Measurements from ENCODE around the gene C19orf38.
"Not testable (repeated sequence)": the region's sequence is repeated elsewhere in the genome, so short reads cannot be mapped to it uniquely, and the experiment has no call there.

C19orf38 gene

DNA sequence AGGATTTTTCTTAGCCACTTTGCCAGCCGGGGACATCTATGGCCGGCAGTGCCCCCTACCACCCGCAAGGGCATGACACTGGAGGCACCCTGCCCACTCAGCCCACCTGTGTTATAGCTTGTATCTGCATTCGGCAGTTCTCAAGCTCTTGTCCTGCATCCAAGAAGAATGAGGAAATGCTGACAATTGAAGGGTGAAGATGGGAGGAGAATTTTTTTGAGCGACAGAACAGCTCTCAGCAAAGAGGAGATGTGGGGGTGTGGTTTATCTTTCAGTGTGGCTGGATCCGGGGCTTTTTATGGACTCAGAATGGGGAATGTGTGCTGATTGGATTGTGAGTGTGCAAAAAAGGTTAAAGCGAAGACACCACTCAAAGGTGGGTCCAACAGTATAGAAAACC, 5.4 kb upstream of the C19orf38 start:
- peaks cover 43% of the 10 kb centered on the region for H3K9me3 ChIP-seq
- H3K9ac ChIP-seq, result no peak overlapping the region
- H3K27ac ChIP-seq, result no peak overlapping the region
- no peak for TF ChIP-seq Cebpa-rat (IDR thresholded peaks at IDR 0.05)
- H3K27me3 ChIP-seq, result no peaks in the 10 kb centered on the region
- no peaks in the 10 kb centered on the region for H3K4me1 ChIP-seq
- H3K36me3 ChIP-seq, result no peaks in the 10 kb centered on the region
- H3K4me2 ChIP-seq, result no peak overlapping the region
- no peak overlapping the region for H3K4me3 ChIP-seq
- H4K20me1 ChIP-seq, result no peaks in the 10 kb centered on the region

DNA sequence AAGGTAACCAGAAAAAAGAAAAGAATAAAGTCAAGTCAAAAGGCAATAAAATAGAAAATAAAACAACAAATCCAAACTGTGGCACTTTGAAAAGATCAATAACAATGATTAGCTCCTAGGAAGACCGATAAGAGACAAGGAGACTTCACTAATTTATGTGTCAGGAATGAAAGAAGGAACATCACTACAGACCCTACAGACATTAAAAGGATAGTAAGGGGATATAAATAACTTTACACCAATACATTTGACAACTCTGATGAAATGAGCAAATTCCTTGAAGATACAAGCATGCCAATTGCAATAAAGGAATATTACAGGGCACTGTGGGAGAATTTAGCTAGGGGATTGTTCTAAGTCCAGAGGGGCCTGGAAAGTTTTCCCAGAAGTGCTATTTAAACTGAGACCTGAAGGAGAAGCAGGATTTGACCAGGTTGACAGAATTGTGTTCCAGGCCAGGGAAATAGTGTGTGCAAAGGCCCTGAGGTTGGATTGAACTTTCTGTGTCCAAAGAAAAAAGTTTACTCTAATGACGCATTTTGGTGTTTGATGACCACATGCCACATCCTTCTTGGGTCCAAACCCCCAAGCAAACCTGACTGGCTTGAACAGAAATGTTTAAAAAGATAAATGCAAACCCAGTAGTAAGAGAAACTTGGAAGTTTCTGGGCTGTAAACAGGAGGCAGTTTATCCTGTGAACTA, 1.6 kb upstream of the C19orf38 start:
- H3K27me3 ChIP-seq, result no peaks in the 10 kb centered on the region
- no peak overlapping the region for H3K9ac ChIP-seq
- no peak overlapping the region for H3K27ac ChIP-seq
- no peaks in the 10 kb centered on the region for H4K20me1 ChIP-seq
- no peaks in the 10 kb centered on the region for H3K36me3 ChIP-seq
- H3K4me1 ChIP-seq, result peaks cover 8% of the 10 kb centered on the region
- no peak overlapping the region for H3K4me3 ChIP-seq
- H3K4me2 ChIP-seq, result no peak overlapping the region
- H3K9me3 ChIP-seq, result peaks cover 19% of the 10 kb centered on the region
- no peak for TF ChIP-seq Cebpa-rat (IDR thresholded peaks at IDR 0.05)

DNA sequence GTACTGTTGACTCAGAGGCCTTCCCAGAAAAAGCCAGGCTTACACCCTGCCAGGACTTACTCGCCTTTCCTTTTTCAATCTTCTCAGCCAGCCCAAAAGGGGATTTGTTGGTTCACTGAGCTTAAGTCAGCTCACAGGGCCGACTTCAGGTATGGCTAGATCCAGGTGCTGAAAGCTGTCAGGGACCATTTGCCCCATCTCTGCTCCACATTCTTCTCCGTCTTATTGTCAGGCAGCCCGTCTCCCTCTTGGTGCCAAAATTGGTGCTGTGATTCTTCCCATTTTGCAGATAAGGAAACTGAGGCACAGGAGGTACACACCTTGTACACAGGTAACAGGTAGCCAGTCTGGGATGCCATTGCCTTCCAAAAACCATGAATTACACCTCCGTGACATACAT, 2.4 kb downstream of the C19orf38 start:
- no peak overlapping the region for H3K27ac ChIP-seq

DNA sequence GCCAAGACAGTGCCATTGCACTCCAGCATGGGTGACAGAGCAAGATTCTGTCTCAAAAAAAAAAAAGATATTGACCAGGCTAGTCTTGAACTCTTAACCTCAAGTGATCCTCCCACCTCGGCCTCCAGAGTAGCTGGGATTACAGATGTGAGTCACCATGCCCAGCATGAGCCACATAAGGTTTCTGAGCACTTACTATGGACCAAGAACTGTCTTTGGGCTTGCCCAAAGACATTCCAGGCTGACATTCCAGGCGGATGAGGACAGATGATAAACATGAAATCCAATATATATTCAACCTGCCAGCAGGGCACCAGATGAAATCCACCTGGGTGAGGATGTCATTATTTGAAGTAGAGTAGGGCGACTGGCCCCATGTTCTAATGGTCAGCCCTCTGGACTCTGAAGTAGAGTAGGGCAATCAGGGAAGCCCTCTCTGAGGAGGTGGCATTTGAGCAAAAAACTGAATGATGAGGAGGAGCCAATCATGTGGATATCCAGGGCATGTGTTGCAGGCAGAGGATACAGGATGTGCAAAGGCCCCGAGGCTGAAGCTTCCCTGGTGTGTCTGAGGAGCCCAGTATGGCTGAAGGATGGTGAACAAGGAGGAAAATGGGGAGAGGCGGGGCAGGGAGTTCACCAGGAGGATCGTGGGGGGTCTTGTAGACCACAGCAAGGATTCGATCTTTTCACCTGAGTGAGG, 4.0 kb downstream of the C19orf38 start:
- Histone ChIP-seq H3K4me1 (peaks cover 8% of the 10 kb centered on the region), H3K9me3 (no peaks in the 10 kb centered on the region), H3K36me3 (no peaks in the 10 kb centered on the region), H3K9ac (no peak overlapping the region), H3K4me2 (no peak overlapping the region), H3K27ac (no peak overlapping the region), H4K20me1 (no peaks in the 10 kb centered on the region), H3K4me3 (no peak overlapping the region), H3K27me3 (no peaks in the 10 kb centered on the region)
- TF ChIP-seq Cebpa-rat (IDR thresholded peaks at IDR 0.05), result no peak

More for the DNA sequence above, 2.4 kb downstream of the C19orf38 start:
- no peak overlapping the region for H3K4me2 ChIP-seq
- no peaks in the 10 kb centered on the region for H3K27me3 ChIP-seq
- no peaks in the 10 kb centered on the region for H4K20me1 ChIP-seq
- no peak for TF ChIP-seq Cebpa-rat (IDR thresholded peaks at IDR 0.05)
- peaks cover 13% of the 10 kb centered on the region for H3K9me3 ChIP-seq
- H3K36me3 ChIP-seq, result no peaks in the 10 kb centered on the region
- H3K4me1 ChIP-seq, result peaks cover 8% of the 10 kb centered on the region
- H3K4me3 ChIP-seq, result no peak overlapping the region
- H3K9ac ChIP-seq, result no peak overlapping the region

DNA sequence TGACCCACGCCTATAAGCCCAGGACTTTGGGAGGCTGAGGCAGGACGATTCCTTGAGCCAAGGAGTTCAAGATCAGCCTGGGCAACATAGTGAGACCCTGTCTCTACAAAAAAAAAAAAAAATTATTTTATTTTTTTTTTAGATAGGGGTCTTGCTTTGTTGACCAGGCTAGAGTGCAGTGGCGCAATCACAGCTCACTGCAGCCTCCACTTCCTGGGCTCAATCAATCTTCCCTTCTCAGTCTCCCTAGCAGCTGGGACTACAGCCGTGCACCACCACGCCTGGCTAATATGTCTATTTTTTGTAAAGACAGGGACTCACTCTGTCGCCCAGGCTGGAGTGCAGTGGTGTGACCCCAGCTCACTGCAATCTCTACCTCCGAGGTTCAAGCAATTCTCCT, 4.7 kb downstream of the C19orf38 start:
- no peak overlapping the region for H3K27ac ChIP-seq
- H3K9me3 ChIP-seq, result no peaks in the 10 kb centered on the region
- H3K4me3 ChIP-seq, result no peak overlapping the region
- H3K4me2 ChIP-seq, result no peak overlapping the region
- peaks cover 8% of the 10 kb centered on the region for H3K4me1 ChIP-seq
- no peaks in the 10 kb centered on the region for H4K20me1 ChIP-seq
- no peaks in the 10 kb centered on the region for H3K27me3 ChIP-seq
- H3K9ac ChIP-seq, result no peak overlapping the region
- no peak for TF ChIP-seq Cebpa-rat (IDR thresholded peaks at IDR 0.05)
- no peaks in the 10 kb centered on the region for H3K36me3 ChIP-seq

DNA sequence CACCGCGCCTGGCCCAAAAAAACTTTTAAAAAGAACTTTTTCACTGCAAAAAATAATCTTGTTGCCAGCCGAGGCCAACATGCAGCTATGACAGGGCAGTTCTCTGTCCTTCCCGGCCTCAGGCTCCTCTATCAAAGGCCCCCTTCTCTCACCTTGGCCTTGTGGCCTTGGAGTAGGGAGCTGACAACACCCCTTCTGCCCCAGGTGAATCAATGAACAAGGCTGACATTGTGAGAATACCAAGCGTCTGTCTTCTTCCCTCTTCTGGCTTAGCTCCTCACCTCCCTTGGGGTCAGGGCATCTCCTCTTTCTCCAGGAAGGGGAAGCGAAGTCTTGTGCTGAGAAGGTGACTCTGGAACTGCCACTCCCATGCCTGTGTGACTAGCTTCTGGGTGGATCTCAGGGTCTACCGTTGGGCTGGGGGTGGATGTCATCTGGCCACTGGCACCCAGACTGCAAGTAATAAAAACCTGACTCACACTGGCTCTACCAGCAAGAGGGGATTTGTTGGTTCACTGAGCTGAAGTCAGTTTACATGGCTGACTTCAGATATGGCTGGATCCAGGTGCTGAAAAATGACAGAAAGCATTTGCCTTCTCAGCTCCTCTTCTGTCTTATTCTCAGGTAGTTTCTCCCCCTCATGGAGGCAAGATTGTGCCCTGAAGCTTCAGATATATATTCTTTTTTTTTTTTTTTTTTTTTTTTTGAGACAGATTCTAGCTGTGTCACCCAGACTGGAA, 6.3 kb downstream of the C19orf38 start:
- no peak overlapping the region for H3K4me2 ChIP-seq

DNA sequence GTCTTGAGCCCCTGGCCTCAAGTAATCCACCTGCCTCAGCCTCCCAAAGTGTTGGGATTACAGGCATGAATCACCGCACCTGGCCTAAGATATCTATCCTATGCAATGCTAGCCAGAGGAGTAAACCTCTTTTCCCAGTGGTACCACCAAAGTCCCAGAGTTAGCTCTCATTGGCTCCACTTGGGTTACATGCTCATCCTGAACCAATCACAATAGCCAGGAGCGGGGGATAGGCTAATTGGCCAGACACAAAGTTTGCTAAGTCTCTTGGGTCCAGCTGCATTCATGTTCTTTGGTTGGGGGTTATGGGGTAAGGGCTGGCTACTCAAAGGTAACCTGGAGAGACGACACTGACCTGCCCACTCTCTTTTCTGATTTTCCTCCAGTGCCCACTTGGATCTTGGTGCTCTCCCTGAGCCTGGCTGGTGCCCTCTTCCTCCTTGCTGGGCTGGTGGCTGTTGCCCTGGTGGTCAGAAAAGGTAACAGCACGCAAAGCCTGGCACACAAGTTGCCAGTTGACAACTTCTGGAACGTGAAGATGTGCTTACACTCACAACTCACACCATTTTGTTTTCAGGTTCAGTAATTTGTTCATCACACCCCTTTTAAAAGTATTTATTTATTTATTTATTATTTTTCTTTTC, 7.8 kb downstream of the C19orf38 start:
- no peaks in the 10 kb centered on the region for H3K4me1 ChIP-seq
- no peaks in the 10 kb centered on the region for H3K9me3 ChIP-seq
- H4K20me1 ChIP-seq, result no peaks in the 10 kb centered on the region
- no peak overlapping the region for H3K27ac ChIP-seq
- no peak overlapping the region for H3K4me2 ChIP-seq
- H3K27me3 ChIP-seq, result no peaks in the 10 kb centered on the region
- no peak overlapping the region for H3K9ac ChIP-seq
- no peak for TF ChIP-seq Cebpa-rat (IDR thresholded peaks at IDR 0.05)
- no peaks in the 10 kb centered on the region for H3K36me3 ChIP-seq
- no peak overlapping the region for H3K4me3 ChIP-seq

More for the DNA sequence above, 6.3 kb downstream of the C19orf38 start:
- Histone ChIP-seq H3K27ac (no peak overlapping the region), H3K4me3 (no peak overlapping the region), H3K9ac (no peak overlapping the region), H3K27me3 (no peaks in the 10 kb centered on the region), H3K9me3 (no peaks in the 10 kb centered on the region), H4K20me1 (no peaks in the 10 kb centered on the region), H3K36me3 (no peaks in the 10 kb centered on the region), H3K4me1 (no peaks in the 10 kb centered on the region)
- no peak for TF ChIP-seq Cebpa-rat (IDR thresholded peaks at IDR 0.05)

DNA sequence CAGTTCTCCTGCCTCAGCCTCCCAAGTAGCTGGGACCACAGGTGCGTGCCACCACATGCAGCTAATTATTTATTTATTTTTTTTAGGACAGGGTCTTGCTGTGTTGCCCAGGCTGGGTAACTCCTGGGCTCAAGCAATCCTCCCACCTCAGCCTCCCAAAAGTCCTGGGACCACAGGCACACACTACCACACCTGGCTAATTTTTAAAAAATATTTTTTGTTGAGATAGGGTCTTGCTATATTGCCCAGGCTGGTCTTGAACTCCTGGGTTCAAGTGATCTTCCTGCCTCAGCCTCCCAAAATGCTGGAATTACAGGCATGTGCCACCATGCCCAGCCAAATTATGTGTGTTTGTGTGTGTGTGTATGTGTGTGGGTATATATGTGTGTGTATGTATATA, 8.7 kb downstream of the C19orf38 start:
- H4K20me1 ChIP-seq, H3K27me3 ChIP-seq, H3K4me2 ChIP-seq, H3K27ac ChIP-seq, H3K4me1 ChIP-seq, H3K4me3 ChIP-seq, H3K9ac ChIP-seq, H3K9me3 ChIP-seq, H3K36me3 ChIP-seq: not testable (repeated sequence)

DNA sequence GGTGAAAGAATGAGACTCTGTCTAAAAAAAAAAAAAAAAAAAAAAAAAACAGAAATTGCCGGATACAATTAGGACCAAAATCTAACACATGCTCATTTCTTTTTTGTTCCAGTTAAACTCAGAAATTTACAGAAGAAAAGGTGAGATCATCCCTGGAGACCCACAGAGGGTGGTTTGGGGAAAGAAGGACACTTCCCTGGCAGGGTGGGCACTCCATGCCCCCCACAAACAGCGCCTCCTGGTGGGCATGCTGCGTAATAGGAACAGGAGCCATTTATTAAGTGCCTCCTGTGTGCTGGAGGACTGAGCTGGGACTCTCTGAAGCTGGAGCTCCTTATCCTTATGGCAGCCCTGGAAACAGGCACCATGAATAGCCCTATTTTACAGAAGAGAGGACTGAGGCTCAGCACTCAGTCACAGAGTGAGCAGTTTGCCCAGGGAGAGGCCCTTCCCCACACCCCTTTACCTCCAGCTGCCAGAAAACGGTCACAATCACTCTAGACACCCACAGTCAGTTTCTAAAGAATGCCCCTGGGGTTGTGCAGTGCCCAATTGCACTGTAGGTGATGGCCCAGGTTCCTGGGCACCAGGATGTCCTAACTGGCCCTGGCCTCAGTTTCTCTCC, 10.1 kb downstream of the C19orf38 start:
- no peak for TF ChIP-seq Cebpa-rat (IDR thresholded peaks at IDR 0.05)
- H3K9me3 ChIP-seq, result no peaks in the 10 kb centered on the region
- no peaks in the 10 kb centered on the region for H4K20me1 ChIP-seq
- H3K27ac ChIP-seq, result no peak overlapping the region
- H3K27me3 ChIP-seq, result no peaks in the 10 kb centered on the region
- no peak overlapping the region for H3K4me3 ChIP-seq
- H3K9ac ChIP-seq, result no peak overlapping the region
- H3K4me1 ChIP-seq, result 0 out of 2 replicates have a peak, but pooled peaks cover 6% of the 10 kb centered on the region
- H3K4me2 ChIP-seq, result no peak overlapping the region
- H3K36me3 ChIP-seq, result no peaks in the 10 kb centered on the region
